Endodermal cell (in vitro differentiated cells): ENCODE data around the gene GPM6B. TPM values are rescaled to one million over a fixed set of nuclear protein-coding genes. Genes with fewer than 3 reads are reported as not detected.

Experiments
- DNase-seq: peaks from one replicate; pipeline ENCODE4 v3.0.0-alpha.2; 2017
- H3K27ac ChIP-seq: 2 replicates; pipeline ENCODE4 v1.5.1; 2013; ENCODE audit warnings: mild to moderate bottlenecking, low read depth, low read length, moderate library complexity
- H3K27me3 ChIP-seq: 2 replicates; pipeline ENCODE4 v1.6.1; 2013; ENCODE audit warnings: mild to moderate bottlenecking, low read length, moderate library complexity; ENCODE audit not compliant: insufficient read depth, control insufficient read depth, poor library complexity, severe bottlenecking
- H3K36me3 ChIP-seq: 2 replicates; pipeline ENCODE4 v1.7.0; 2013; ENCODE audit warnings: mild to moderate bottlenecking, low read length, moderate library complexity; ENCODE audit not compliant: control insufficient read depth, insufficient read depth
- H3K4me1 ChIP-seq: one replicate; pipeline ENCODE4 v1.7.0; 2013; ENCODE audit warnings: low read length; ENCODE audit not compliant: control insufficient read depth, insufficient read depth
- H3K4me3 ChIP-seq: 2 replicates; pipeline ENCODE4 v1.5.1; 2013; ENCODE audit warnings: mild to moderate bottlenecking, low read length, moderate library complexity
- H3K9ac ChIP-seq: 2 replicates; pipeline ENCODE4 v1.6.1; 2013; ENCODE audit warnings: mild to moderate bottlenecking, low read length, moderate library complexity; ENCODE audit not compliant: poor library complexity, severe bottlenecking; ENCODE audit errors: extremely low read depth
- H3K9me3 ChIP-seq: 2 replicates; pipeline ENCODE4 v1.6.1; 2013; ENCODE audit warnings: mild to moderate bottlenecking, low read length, moderate library complexity; ENCODE audit not compliant: control insufficient read depth
- H3K27ac Mint-ChIP-seq: 2 replicates; pipeline ENCODE4 v1.8.0; 2020; ENCODE audit warnings: mixed read lengths
- H3K27me3 Mint-ChIP-seq: 2 replicates; pipeline ENCODE4 v1.8.0; 2021; ENCODE audit warnings: mild to moderate bottlenecking, mixed read lengths; ENCODE audit not compliant: insufficient read depth
- H3K36me3 Mint-ChIP-seq: 2 replicates; pipeline ENCODE4 v1.8.0; 2020; ENCODE audit warnings: low read depth, mixed read lengths
- H3K4me1 Mint-ChIP-seq: 2 replicates; pipeline ENCODE4 v1.8.0; 2020; ENCODE audit warnings: mixed read lengths
- H3K4me3 Mint-ChIP-seq: 2 replicates; pipeline ENCODE4 v1.8.0; 2020; ENCODE audit warnings: mild to moderate bottlenecking, moderate library complexity, mixed read lengths
- H3K9me3 Mint-ChIP-seq: 2 replicates; pipeline ENCODE4 v1.8.0; 2020; ENCODE audit warnings: mild to moderate bottlenecking, mixed read lengths
- CTCF ChIP-seq: fragments of 200-600 bp; sonication (generic); conservative IDR thresholded peaks from 2 replicates; pipeline ENCODE4 v1.5.0; 2021; ENCODE audit warnings: antibody characterized with exemption, mild to moderate bottlenecking
- WGBS, 2 experiments: methylation state at CpG; one replicate each; pipeline versions ENCODE4 v1.1.5 to v1.1.7; 2013; ENCODE audit warnings: missing lambda C conversion rate in 2 of 2, mixed read lengths in 1 of 2; ENCODE audit not compliant: insufficient coverage in 1 of 2, insufficient read length in 1 of 2; 5-methylcytosine and 5-hydroxymethylcytosine counted together
- total RNA-seq, 2 donors: library from RNA; stranded (reverse); fragmentation: NEBNext Ultra II Directional in 1 of 2; extraction: Animal tissue kit (Norgen Biotek cat#: 25700) in 1 of 2; gene quantifications; 2 replicates in 1 of 2; 3 replicates in 1 of 2; pipeline ENCODE4 v1.2.1, GENCODE V29; 2021

Gene GPM6B
- total RNA-seq, 2 donors from 2014 or later: 26.2 to 61.1 TPM

GRCh38 chrX:13776387-13776786 is 40.5 kb downstream of the GPM6B start:
- Histone ChIP-seq H3K4me3 (no peak overlapping the region), H3K27me3 (no peaks in the 10 kb centered on the region), H3K9ac (no peak overlapping the region), H3K27ac (no peak overlapping the region), H3K4me1 (peaks cover 5% of the 10 kb centered on the region), H3K36me3 (peaks cover 56% of the 10 kb centered on the region), H3K9me3 (no peaks in the 10 kb centered on the region)
- H3K4me1 Mint-ChIP-seq: peaks cover 9% of the 10 kb centered on the region
- H3K9me3 Mint-ChIP-seq: peaks cover 49% of the 10 kb centered on the region
- H3K27ac Mint-ChIP-seq: no peak overlapping the region
- no peak for TF ChIP-seq CTCF
- DNase-seq: no peak
- 83 to 86% methylated on average over 3 to 4 of the region's 4 CpGs for WGBS, 2 experiments
- H3K27me3 Mint-ChIP-seq: no peaks in the 10 kb centered on the region
- H3K36me3 Mint-ChIP-seq: peaks cover 21% of the 10 kb centered on the region
- H3K4me3 Mint-ChIP-seq: no peak overlapping the region

- no peak overlapping the region for H3K27ac Mint-ChIP-seq
- H3K36me3 ChIP-seq: peaks cover 60% of the 10 kb centered on the region
- no peak overlapping the region for H3K4me3 Mint-ChIP-seq
- H3K9ac ChIP-seq: no peak overlapping the region
- peaks cover 44% of the 10 kb centered on the region for H3K9me3 Mint-ChIP-seq
- no peak for DNase-seq
- 99 to 100% methylated on average over 1 to 3 of the region's 3 CpGs for WGBS, 2 experiments
- no peak overlapping the region for H3K27ac ChIP-seq
- no peak for TF ChIP-seq CTCF
- peaks cover 22% of the 10 kb centered on the region for H3K36me3 Mint-ChIP-seq
- H3K4me1 ChIP-seq: peaks cover 2% of the 10 kb centered on the region
- peaks cover 4% of the 10 kb centered on the region for H3K4me1 Mint-ChIP-seq
- no peaks in the 10 kb centered on the region for H3K9me3 ChIP-seq
- H3K4me3 ChIP-seq: no peak overlapping the region
- no peaks in the 10 kb centered on the region for H3K27me3 ChIP-seq
- H3K27me3 Mint-ChIP-seq: no peaks in the 10 kb centered on the region
Observed at GRCh38 chrX:13775837-13776236, 41.1 kb downstream of the GPM6B start.

- 70% methylated on average over 1 of the region's 2 CpGs; no CpG with 5 or more reads in 1 of the 2 experiments for WGBS, 2 experiments
- TF ChIP-seq CTCF: no peak
- Mint-ChIP-seq H3K4me3 (no peak overlapping the region), H3K9me3 (peaks cover 40% of the 10 kb centered on the region), H3K4me1 (peaks cover 4% of the 10 kb centered on the region), H3K36me3 (peaks cover 32% of the 10 kb centered on the region), H3K27ac (no peak overlapping the region), H3K27me3 (no peaks in the 10 kb centered on the region)
- Histone ChIP-seq H3K4me1 (no peaks in the 10 kb centered on the region), H3K9ac (no peak overlapping the region), H3K36me3 (peaks cover 70% of the 10 kb centered on the region), H3K9me3 (no peaks in the 10 kb centered on the region), H3K4me3 (no peak overlapping the region), H3K27ac (no peak overlapping the region), H3K27me3 (no peaks in the 10 kb centered on the region)
- DNase-seq: no peak
Observed at GRCh38 chrX:13774696-13775095, 42.2 kb downstream of the GPM6B start.
